ENCODE results near the gene C5. TPM values are rescaled to one million over a fixed set of nuclear protein-coding genes. Genes with fewer than 3 reads are reported as not detected.
A peak's percentile ranks its signal among the peaks of the same experiment; 100 is the strongest.
"Not testable (repeated sequence)": the region's sequence is repeated elsewhere in the genome, so short reads cannot be mapped to it uniquely, and the experiment has no call there.

C5 gene
- total RNA-seq, 4 donors from 2014 or later, result 5.2 to 7.2 (median 6.2) TPM

DNA sequence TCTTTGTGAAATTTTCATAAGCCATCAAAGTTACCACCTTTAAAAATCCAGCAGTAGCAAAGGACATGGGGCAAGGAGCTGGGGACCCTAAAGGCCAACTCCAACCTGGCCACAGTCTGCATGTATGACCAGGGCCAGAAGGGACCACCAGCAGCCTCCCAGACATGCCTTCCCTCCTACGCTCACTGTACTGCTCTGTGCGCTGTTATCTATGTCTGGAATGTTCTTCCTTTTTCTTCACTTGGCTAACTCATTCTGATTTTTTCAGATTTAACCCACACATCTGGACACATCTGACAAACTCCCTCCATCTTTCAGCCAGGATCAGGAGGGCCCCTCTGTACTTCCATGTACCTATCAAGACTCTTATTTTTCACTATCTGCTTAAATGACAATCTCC is 75.9 kb downstream of the C5 start:
- DNase-seq (ENCODE audit: low spot score), result no peak
- TF ChIP-seq, protein P1, sequence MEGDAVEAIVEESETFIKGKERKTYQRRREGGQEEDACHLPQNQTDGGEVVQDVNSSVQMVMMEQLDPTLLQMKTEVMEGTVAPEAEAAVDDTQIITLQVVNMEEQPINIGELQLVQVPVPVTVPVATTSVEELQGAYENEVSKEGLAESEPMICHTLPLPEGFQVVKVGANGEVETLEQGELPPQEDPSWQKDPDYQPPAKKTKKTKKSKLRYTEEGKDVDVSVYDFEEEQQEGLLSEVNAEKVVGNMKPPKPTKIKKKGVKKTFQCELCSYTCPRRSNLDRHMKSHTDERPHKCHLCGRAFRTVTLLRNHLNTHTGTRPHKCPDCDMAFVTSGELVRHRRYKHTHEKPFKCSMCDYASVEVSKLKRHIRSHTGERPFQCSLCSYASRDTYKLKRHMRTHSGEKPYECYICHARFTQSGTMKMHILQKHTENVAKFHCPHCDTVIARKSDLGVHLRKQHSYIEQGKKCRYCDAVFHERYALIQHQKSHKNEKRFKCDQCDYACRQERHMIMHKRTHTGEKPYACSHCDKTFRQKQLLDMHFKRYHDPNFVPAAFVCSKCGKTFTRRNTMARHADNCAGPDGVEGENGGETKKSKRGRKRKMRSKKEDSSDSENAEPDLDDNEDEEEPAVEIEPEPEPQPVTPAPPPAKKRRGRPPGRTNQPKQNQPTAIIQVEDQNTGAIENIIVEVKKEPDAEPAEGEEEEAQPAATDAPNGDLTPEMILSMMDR (IDR thresholded peaks at IDR 0.05), result no peak
- ATAC-seq (ENCODE audit: low FRiP score), result peak; percentile 48

DNA sequence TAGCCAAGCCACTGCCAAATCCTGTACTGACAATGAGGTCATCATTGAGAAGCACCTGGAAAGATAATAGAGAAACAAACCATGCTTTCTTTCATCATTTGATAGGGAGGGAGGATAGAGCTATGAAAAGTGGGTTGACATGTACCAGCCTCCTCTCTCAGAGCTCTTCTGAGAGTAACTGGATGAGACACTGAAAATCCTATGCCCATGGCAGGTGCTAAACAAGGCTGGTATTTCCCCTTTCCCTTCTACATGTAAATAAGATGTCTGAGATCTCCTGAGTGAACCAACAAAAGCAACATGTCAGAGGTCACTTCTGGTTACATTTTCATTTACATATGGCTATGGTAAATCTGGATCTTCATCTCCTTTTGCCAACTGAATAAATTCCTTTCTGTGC is 78.1 kb downstream of the C5 start:
- TF ChIP-seq, protein P1 (IDR thresholded peaks at IDR 0.05), result no peak
- ATAC-seq (ENCODE audit: low FRiP score) (no peak), DNase-seq (ENCODE audit: low spot score) (no peak)

DNA sequence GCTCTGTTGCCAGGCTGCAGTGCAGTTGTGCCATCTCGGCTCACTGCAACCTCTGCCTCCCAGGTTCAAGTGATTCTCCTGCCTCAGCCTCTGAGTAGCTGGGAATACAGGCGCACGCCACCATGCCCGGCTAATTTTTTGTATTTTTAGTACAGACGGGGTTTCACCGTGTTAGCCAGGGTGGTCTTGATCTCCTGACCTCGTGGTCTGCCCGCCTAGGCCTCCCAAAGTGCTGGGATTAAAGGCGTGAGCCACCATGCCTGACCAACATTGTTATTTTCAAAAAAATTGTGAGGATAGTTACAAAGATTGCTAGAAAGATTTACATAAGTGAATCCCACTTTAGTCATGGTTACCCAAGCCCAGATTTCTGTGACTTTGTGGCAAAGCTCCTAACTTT is 78.6 kb downstream of the C5 start:
- ATAC-seq (ENCODE audit: low FRiP score); DNase-seq (ENCODE audit: low spot score): not testable (repeated sequence)

DNA sequence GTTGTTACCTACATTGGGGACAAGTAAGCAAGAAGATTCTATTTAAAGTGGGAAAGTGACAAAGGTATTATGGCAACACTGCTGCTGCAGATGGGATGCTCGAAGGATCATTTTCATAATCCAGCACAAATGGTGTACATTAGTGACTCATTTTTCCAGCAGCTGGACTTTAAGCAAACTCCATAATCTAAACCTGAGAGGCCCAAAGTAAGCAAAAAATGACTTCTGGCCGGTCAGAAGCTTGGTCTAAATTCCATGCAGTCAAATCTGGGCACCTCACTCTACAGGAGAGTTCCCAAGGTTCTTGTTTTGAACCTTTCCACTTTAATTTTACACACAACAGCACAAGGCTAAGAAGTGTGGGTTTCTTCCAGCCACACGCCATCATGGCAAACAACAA is 79.8 kb downstream of the C5 start:
- ATAC-seq (ENCODE audit: low FRiP score), result no peak
- DNase-seq (ENCODE audit: low spot score), result no peak
- TF ChIP-seq, protein P1 (IDR thresholded peaks at IDR 0.05), result no peak

DNA sequence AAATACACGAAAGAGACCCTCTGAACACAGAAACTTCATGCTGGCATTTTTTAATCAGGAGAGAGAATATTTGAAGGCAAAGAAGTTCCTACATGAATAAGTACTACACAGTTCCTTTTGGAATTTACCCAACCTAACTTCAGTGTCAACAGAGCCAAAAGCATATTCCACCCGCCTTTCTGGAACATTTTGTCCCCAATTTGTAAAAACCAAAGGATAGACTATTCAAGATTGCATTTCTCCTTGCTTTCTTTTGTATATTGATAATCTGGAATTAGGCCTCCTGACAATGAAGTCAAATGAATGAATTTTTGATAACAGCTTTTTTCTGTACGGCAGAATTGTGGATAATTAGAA is 84.1 kb downstream of the C5 start:
- DNase-seq (ENCODE audit: low spot score) (no peak), ATAC-seq (ENCODE audit: low FRiP score) (no peak)
- TF ChIP-seq, protein P1 (IDR thresholded peaks at IDR 0.05), result no peak

DNA sequence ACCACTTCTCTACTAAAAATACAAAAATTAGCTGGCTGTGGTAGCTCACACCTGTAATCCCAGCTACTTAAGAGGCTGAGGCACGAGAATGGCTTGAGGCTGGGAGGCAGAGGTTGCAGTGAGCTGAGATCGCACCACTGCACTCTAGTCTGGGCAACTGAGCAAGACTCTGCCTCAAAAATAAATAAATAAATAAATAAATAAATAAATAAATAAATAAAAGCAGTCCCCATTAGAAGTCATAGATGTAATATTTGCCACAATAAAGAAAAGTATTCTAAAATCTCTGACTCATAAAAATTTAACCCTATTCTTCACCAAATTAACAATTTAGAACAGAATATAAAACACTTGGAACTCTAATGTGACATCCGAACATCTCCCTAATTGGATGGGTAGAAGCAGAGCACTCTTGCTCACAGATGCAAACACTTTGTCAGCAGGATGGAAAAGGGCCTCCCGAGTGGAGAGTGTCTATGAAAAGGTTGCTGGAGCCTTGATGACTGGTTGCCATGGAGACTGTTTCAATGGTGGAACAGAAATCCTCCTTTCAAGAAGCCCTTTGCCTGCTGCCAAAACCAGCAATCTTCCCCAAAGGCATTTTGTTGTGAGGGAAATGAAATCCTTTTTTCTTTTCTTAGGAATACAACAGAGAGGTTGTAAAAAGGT is 84.6 kb downstream of the C5 start:
- ATAC-seq (ENCODE audit: low FRiP score) (no peak), DNase-seq (ENCODE audit: low spot score) (no peak)
- TF ChIP-seq, protein P1 (IDR thresholded peaks at IDR 0.05), result no peak

DNA sequence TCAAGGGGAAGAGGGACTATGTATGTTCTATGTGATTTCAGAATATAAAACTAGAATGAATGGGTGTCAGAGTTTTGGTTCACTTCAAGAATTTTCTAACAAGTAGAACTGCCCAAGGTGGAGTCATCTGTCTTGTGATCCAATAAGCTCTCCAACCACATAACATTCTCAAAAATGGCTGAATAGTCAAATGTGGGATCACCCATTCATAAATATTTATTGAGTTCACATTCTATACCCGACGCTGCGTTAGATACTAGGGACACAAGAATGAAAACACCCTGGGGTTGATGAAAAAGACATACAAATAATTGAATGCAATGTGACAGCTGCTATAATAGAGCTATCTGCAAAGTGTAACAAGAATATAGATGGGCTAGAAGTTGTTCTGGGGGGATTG is 88.1 kb downstream of the C5 start:
- DNase-seq (ENCODE audit: low spot score) (no peak), ATAC-seq (ENCODE audit: low FRiP score) (no peak)
- TF ChIP-seq, protein P1 (IDR thresholded peaks at IDR 0.05), result no peak

Measured in omental fat pad (tissue), 4 donors.